Heart left ventricle (tissue), 13 donors: Measurements from ENCODE around the gene MAGOHB.

Experiments used
- CTCF ChIP-seq, 12 donors: fragments of 200-600 bp; sonication (generic) in 4 of 12; IDR thresholded peaks; one replicate each; pipeline versions ENCODE4 v1.5.0 to v1.8.0; 2018 to 2022; ENCODE audit warnings: antibody characterized with exemption in 12 of 12, mild to moderate bottlenecking in 5 of 12
- POLR2A ChIP-seq, 2 donors: fragments of 450-650 bp; IDR thresholded peaks; one replicate each; pipeline ENCODE4 v1.6.1; 2017; ENCODE audit warnings: antibody characterized with exemption in 2 of 2, mild to moderate bottlenecking in 2 of 2, moderate library complexity in 2 of 2
- donor health status: ischemic (EF 13 %, LVEDD 7.1; RV severe dilation, severe dysfunction).
- donor health status: DM: no; HTN: yes; CAD: no.
- donor health status: DM: no; HTN: no; CAD: no.
- donor health status: ischemic (EF 25% LVEDD 6.9; RV normal size, moderate dysfunction).
- donor health status: ischemic (EF 25% LVEDD 5.7; RV mildly dilated, moderate dysfunction).
- donor health status: ischemic (EF 35%, LVEDD 5.7; RV mildly dilated, moderate dysfunction).
- donor health status: nonischemic (EF 11% LVEDD 7.7; RV severe dilation, severe dysfunction).
- donor health status: DM: yes; HTN: yes; CAD: no.
- donor health status: PGD.
- donor health status: ischemic (EF 29% LVEDD 5.4; RV normal size, mild dysfunction).
- donor health status: nonischemic (EF 23%, LVEDD 6.1; RV moderate dilation, normal function).

- TF ChIP-seq CTCF (IDR thresholded peaks at IDR 0.05) (no peak), POLR2A (IDR thresholded peaks at IDR 0.05) (no peak)
Measured at GRCh38 chr12:10582704-10583103, 30.7 kb downstream of the MAGOHB start.
